ENCODE data around the gene COG5.

The COG5 gene

DNA sequence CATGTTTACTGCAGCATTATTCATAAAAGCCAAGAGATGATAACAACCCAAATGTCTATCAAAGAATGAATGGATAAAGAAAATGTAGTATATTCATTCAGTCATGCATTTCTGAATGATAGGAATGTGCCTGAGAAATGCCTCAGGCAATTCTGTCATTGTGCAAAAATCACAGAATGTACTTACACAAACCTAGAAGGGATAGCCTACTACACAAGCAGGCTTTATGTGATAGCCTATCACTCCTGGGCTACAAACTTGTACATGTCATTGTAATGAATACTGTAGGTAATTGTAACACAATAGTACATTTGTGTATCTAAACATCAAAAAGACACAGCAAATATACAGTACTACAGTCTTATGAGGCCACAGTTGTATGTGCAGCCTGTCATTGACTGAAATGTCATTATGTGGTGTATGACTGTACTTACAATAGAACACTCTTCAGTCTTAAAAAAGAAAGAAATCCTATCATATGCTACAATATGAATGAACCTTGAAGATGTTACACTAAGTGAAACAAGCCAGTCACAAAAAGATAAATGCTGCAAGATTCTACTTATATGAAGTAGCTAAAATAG is 235.6 kb downstream of the COG5 start:
- no peak overlapping the region for H3K27ac ChIP-seq
- no peak overlapping the region for H3K4me3 ChIP-seq
- no peak for TF ChIP-seq CTCF (IDR thresholded peaks at IDR 0.05)
- no peak for DNase-seq (ENCODE audit: low spot score)

GRCh38 chr7:107326061-107326460 is 237.7 kb downstream of the COG5 start:
- Histone ChIP-seq H3K4me3 (no peak overlapping the region), H3K27ac (no peak overlapping the region)
- DNase-seq (ENCODE audit: low spot score), result no peak
- no peak for TF ChIP-seq CTCF (IDR thresholded peaks at IDR 0.05)

DNA sequence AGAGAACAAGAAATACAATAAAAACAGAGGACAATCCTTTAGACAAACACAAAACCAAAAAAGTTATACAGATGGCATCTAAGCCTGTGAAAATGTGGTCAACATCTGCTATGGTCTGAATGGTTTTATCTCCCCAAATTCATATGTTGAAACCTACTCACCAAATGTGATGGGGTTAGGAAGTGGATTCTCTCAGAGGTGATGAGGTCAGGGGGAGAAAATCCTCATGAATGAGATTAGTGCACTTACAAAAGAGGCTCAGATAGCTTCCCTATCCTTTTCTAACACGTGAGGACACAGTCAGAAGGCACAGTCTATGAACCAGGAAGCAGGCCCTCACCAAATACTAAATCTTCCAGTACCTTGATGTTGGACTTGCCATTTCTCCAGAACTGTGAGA is 241.7 kb downstream of the COG5 start:
- TF ChIP-seq CTCF (IDR thresholded peaks at IDR 0.05), result no peak
- no peak for DNase-seq (ENCODE audit: low spot score)
- H3K27ac ChIP-seq, result no peak overlapping the region

GRCh38 chr7:107321611-107322010 is 242.1 kb downstream of the COG5 start:
- DNase-seq (ENCODE audit: low spot score), result no peak
- no peak for TF ChIP-seq CTCF (IDR thresholded peaks at IDR 0.05)
- Histone ChIP-seq H3K27ac (no peak overlapping the region), H3K4me3 (no peak overlapping the region)

More for the DNA sequence above, 241.7 kb downstream of the COG5 start:
- no peak overlapping the region for H3K4me3 ChIP-seq

- Histone ChIP-seq H3K4me3 (no peak overlapping the region), H3K27ac (no peak overlapping the region)
- no peak for TF ChIP-seq CTCF (IDR thresholded peaks at IDR 0.05)
- no peak for DNase-seq (ENCODE audit: low spot score)
Measured at GRCh38 chr7:107319724-107320228, 243.9 kb downstream of the COG5 start.

GRCh38 chr7:107318523-107319160 is 245.1 kb downstream of the COG5 start:
- no peak for DNase-seq (ENCODE audit: low spot score)
- Histone ChIP-seq H3K4me3 (no peak overlapping the region), H3K27ac (no peak overlapping the region)
- no peak for TF ChIP-seq CTCF (IDR thresholded peaks at IDR 0.05)

DNA sequence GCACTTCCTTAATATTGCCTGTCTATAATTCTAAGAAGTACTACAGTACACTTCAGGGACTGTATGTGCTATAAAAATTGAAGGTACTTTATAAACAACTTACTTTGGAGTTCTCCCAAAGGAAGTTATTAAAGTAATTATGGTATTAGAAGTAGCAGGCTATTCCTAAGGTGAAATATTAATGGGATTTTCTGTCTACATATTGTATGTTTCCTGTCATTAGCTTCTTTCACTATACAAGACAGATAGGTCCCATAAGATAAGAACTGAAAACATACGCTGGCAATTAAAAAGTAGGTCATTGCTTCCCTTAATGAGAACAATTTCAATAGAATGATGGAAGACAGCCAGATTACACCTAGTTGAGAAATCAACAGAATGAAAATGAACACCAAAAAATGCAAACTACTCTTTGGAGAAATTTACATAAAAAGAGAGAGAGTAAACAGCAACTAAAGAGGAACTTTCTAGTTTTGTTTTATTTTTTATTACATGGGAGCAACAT is 248.0 kb downstream of the COG5 start:
- DNase-seq (ENCODE audit: low spot score), result no peak
- Histone ChIP-seq H3K4me3 (no peak overlapping the region), H3K27ac (no peak overlapping the region)
- no peak for TF ChIP-seq CTCF (IDR thresholded peaks at IDR 0.05)

Data from coronary artery (tissue), 2 donors.